ENCODE data around the gene UFM1. TPM values are rescaled to one million over a fixed set of nuclear protein-coding genes. Genes with fewer than 3 reads are reported as not detected.

The UFM1 gene
- polyA plus RNA-seq, 1 experiment = 31.6 TPM

DNA sequence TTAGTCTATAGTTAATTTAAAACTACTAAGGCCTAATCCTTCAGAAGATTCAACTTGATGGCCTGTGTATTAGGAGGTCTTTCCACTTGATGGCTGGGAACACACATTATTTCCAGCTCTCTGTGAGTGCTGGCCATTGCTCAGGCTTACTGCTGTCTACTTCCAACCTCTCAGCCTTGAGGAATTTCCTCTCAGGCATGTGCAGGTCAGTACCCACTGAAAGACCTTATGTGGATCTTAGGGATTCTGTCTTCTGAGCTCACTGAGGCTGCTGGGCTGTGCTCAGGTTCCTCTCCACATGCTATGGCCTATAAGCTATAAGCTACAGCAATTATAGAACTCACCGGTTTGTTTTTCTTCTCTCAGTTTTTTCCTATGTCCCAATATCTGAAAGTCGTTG is 11.6 kb upstream of the UFM1 start:
- TF ChIP-seq, protein P1, sequence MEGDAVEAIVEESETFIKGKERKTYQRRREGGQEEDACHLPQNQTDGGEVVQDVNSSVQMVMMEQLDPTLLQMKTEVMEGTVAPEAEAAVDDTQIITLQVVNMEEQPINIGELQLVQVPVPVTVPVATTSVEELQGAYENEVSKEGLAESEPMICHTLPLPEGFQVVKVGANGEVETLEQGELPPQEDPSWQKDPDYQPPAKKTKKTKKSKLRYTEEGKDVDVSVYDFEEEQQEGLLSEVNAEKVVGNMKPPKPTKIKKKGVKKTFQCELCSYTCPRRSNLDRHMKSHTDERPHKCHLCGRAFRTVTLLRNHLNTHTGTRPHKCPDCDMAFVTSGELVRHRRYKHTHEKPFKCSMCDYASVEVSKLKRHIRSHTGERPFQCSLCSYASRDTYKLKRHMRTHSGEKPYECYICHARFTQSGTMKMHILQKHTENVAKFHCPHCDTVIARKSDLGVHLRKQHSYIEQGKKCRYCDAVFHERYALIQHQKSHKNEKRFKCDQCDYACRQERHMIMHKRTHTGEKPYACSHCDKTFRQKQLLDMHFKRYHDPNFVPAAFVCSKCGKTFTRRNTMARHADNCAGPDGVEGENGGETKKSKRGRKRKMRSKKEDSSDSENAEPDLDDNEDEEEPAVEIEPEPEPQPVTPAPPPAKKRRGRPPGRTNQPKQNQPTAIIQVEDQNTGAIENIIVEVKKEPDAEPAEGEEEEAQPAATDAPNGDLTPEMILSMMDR (IDR thresholded peaks at IDR 0.05; ENCODE audit: insufficient read depth, low read depth, low read length) = no peak
- Histone ChIP-seq H3K36me3 (ENCODE audit: control insufficient read depth, insufficient read depth, low read length) (no peaks in the 10 kb centered on the region), H3K4me3 (ENCODE audit: low read depth, low read length) (no peak overlapping the region), H3K27me3 (ENCODE audit: control insufficient read depth, insufficient read depth, low read length) (no peaks in the 10 kb centered on the region)
- no peak for DNase-seq (ENCODE audit: low read depth)
- ChIA-PET CTCF (no interaction called here), POLR2A (no interaction called here)

DNA sequence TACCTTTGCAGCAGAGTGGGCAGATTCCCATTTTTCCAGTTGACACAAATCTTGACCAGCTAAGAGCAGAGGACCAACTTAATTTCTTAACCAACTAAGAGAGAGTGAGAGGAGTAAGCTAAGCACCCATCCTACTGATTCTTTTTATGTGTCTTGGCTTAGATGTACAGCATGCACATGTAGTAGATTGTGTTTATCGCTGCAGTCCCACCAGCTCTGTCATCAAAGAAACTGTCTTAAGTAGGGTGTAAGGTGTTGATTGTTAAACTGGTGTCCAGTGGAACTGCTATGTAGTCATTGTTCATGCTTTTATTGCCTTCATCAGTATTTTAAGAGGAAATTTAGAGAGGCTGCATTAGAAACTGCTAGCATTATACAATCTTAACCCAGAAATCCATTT is 9.0 kb upstream of the UFM1 start:
- TF ChIP-seq, protein P1 (IDR thresholded peaks at IDR 0.05; ENCODE audit: insufficient read depth, low read depth, low read length) = no peak
- Histone ChIP-seq H3K36me3 (ENCODE audit: control insufficient read depth, insufficient read depth, low read length) (no peaks in the 10 kb centered on the region), H3K27me3 (ENCODE audit: control insufficient read depth, insufficient read depth, low read length) (no peaks in the 10 kb centered on the region), H3K4me3 (ENCODE audit: low read depth, low read length) (no peak overlapping the region)
- ChIA-PET POLR2A (no interaction called here), CTCF (no interaction called here)
- no peak for DNase-seq (ENCODE audit: low read depth)

DNA sequence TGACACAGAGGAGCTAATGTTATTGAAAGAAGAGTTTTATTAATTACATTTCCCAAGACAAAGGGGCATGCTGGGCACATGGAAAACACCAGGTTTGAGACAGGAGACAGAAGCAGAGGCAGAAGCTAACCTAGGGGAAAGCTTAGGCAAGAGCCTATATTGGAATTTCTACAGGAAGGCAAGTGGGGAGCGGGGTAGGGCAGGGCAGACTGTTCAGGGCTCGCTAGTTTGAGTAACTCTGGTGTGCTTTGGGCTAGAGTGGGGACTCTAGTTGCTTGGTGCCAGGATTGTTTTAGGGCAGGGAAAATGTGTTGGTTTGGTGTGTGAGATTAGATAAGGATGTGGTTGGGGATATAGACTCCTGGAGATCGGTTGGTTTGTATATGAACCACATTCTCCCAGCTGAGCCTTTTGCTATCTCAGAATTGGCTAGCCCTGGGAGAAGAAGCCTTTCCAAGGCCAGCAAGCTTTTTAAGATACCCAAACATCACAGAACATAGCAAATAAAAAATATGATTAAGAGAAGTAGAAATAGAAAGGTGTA is 8.4 kb upstream of the UFM1 start:
- ChIA-PET POLR2A (no interaction called here), CTCF (no interaction called here)
- H3K27me3 ChIP-seq (ENCODE audit: control insufficient read depth, insufficient read depth, low read length) = no peaks in the 10 kb centered on the region
- no peaks in the 10 kb centered on the region for H3K36me3 ChIP-seq (ENCODE audit: control insufficient read depth, insufficient read depth, low read length)
- H3K4me3 ChIP-seq (ENCODE audit: low read depth, low read length) = no peak overlapping the region
- TF ChIP-seq, protein P1 (IDR thresholded peaks at IDR 0.05; ENCODE audit: insufficient read depth, low read depth, low read length) = no peak
- no peak for DNase-seq (ENCODE audit: low read depth)

- Histone ChIP-seq H3K27me3 (ENCODE audit: control insufficient read depth, insufficient read depth, low read length) (no peaks in the 10 kb centered on the region), H3K36me3 (ENCODE audit: control insufficient read depth, insufficient read depth, low read length) (no peaks in the 10 kb centered on the region), H3K4me3 (ENCODE audit: low read depth, low read length) (no peak overlapping the region)
- ChIA-PET CTCF (no interaction called here), POLR2A (no interaction called here)
- TF ChIP-seq, protein P1 (IDR thresholded peaks at IDR 0.05; ENCODE audit: insufficient read depth, low read depth, low read length) = no peak
- DNase-seq (ENCODE audit: low read depth) = no peak
Observed at GRCh38 chr13:38346764-38347163, 2.9 kb upstream of the UFM1 start.

DNA sequence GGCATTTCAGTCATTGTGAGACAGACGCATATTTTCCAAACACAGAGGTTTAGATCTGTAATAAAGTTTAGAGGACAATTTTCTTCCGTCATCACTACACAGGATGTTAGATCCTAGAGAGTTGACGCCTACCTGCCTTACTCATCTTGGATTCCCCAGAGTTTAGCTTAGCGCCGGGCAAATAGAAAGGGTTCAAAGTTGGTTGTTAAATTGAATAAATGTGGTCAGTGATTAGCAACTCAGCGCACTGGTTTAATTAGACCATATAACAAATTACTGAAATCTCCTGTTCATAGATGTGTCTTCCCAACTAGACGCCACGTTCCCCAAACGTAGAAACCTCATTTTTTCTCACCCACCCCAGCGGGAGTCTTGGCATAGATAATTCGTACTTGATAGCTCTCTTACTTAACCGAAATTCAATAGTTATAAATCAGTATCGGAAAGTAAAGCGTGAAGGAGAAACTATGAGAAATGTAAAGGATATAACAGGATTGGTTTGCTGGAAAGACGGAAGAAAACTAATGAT is 726 bp upstream of the UFM1 start:
- ChIA-PET CTCF (interaction anchor here (0.7 to 1.0 kb wide), 3 partner anchors 52 to 479 kb away, joined by 3 read pairs; partner anchors contain the start of gene TRPC4), POLR2A (interaction anchor here (0.8 kb wide), 1 partner anchor 50 kb away, joined by 3 read pairs; no protein-coding TSS in a partner anchor)
- Histone ChIP-seq H3K36me3 (ENCODE audit: control insufficient read depth, insufficient read depth, low read length) (no peaks in the 10 kb centered on the region; the same call in 1 of the 2 replicates), H3K4me3 (ENCODE audit: low read depth, low read length) (peak overlapping the region; percentile 93), H3K27me3 (ENCODE audit: control insufficient read depth, insufficient read depth, low read length) (no peaks in the 10 kb centered on the region)
- no peak for DNase-seq (ENCODE audit: low read depth)
- TF ChIP-seq, protein P1 (IDR thresholded peaks at IDR 0.05; ENCODE audit: insufficient read depth, low read depth, low read length) = no peak

Data from BJ (cell line).